Measurements from ENCODE around the gene FGGY.

The FGGY gene

GRCh38 chr1:59776960-59777852, 480.3 kb downstream of the FGGY start:
- peak; percentile 74 for DNase-seq (ENCODE audit: low read depth)
- peak; percentile 14; the same call in 1 of the 2 replicates for TF ChIP-seq CTCF (conservative IDR thresholded peaks at IDR 0.05; ENCODE audit: low read length)
- no peak overlapping the region for H3K4me3 ChIP-seq (ENCODE audit: low read length)

DNA sequence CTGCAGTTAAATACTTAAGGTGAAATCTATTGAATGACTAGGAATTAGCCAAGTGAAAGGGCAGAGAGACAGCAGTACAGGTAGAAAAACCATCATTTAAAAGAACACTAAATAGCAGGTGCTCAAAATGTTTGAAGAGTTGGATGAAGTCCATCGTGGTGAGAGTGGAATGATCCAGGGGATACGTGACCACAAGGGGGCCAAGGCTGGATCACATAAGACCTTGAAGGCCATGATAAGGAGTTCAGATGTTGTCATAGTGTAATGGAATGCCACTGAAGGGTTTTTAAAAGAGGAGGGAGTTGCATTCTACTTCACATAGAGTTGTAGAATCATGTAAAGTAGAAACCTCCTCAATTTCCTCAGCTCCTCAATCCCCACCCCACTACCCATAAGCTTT, 483.1 kb downstream of the FGGY start:
- no peak for TF ChIP-seq CTCF (conservative IDR thresholded peaks at IDR 0.05; ENCODE audit: low read length)
- no peak overlapping the region for H3K4me3 ChIP-seq (ENCODE audit: low read length)
- DNase-seq (ENCODE audit: low read depth) = no peak

DNA sequence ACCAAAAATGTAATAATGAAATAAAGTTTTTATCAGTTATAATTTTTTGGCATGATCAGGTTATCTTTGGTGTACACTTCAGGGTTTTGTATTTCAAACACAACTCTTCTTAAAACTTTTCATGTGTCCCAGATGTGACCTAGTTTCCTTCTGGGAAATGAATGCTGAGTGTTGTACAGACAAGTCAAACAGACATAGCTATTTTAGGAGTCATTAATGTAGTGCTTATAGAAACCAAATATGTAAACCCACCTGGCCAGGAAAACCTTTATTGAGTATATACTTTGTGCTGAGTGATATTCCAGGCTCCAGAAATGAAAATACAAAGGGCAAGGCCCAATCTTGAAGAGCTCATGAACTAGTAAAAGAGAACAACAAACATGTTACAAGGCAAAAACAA, 491.9 kb downstream of the FGGY start:
- no peak for DNase-seq (ENCODE audit: low read depth)
- TF ChIP-seq CTCF (conservative IDR thresholded peaks at IDR 0.05; ENCODE audit: low read length) = no peak

DNA sequence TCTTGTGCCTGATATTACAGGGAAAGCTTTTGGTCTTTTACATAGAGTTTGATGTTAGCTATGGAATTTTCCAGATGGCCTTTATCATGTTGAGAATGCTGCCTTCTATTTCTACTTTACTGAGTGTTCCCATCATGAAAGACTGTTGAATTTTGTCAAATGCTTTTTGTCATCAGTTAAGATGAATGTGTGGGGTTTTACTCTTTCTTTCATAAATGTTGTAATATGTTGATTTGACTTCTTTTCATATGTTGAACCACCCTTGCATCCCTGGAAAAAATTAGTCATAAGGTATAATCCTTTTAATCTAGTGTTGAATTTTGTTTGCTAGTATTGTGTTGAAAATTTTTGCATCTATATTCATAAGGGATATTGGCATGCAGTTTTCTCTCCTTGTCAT, 501.7 kb downstream of the FGGY start:
- no peak for TF ChIP-seq CTCF (conservative IDR thresholded peaks at IDR 0.05; ENCODE audit: low read length)
- no peak for DNase-seq (ENCODE audit: low read depth)
- no peak overlapping the region for H3K4me3 ChIP-seq (ENCODE audit: low read length)

More for the DNA sequence above, 491.9 kb downstream of the FGGY start:
- no peak overlapping the region for H3K4me3 ChIP-seq (ENCODE audit: low read length)

DNA sequence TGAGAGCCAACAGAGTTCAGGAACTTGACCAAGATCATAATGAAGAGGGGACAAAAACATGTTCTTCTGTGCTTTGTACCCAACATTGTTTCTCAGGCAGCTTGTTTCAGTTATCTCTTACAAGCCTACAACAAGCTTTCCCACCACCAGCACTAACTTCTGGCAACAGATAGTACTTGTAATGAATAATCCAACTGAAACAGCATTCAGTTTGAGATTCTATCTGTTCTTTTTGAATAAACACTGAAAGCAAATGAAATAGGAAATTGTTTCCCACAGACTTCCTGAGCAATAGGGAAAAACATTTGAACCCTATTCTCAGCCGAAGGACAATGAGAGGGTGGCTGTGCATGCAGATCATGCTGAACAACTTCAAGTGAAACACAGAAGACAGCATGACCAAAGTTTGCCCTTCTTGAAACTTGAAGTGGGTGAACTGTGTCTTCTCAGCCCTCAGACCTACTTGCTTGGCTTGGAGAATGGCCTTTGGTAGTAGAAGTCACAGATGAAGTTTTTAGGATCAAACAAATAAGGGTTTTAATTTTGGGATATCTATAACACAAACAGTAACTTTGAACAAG, 506.7 kb downstream of the FGGY start:
- no peak overlapping the region for H3K4me3 ChIP-seq (ENCODE audit: low read length)
- no peak for TF ChIP-seq CTCF (conservative IDR thresholded peaks at IDR 0.05; ENCODE audit: low read length)
- DNase-seq (ENCODE audit: low read depth) = no peak

GRCh38 chr1:59804301-59804700, 507.4 kb downstream of the FGGY start:
- DNase-seq (ENCODE audit: low read depth) = no peak
- no peak for TF ChIP-seq CTCF (conservative IDR thresholded peaks at IDR 0.05; ENCODE audit: low read length)
- no peak overlapping the region for H3K4me3 ChIP-seq (ENCODE audit: low read length)

DNA sequence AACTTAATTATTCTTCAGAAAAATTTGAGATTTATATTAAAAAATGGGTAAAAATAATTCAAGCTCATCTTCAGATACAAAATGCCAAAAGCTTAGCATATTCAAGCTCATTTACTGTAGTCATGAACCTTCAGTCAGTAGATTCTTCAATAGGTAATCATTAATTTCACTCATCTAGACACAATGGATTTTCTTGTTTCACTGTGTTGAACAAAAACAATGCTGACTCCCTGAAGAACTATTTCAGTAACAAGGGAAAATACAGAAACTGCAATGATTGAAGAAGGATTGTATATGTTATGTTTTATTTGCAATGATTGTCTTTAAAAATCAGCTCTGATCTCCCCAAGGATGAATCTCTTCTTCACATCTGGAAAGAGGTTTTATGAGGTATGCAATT, 508.7 kb downstream of the FGGY start:
- no peak for DNase-seq (ENCODE audit: low read depth)
- no peak overlapping the region for H3K4me3 ChIP-seq (ENCODE audit: low read length)
- TF ChIP-seq CTCF (conservative IDR thresholded peaks at IDR 0.05; ENCODE audit: low read length) = no peak

Data from AG10803 (cell line).